ENCODE data around the gene KRTAP16-1.

DNA sequence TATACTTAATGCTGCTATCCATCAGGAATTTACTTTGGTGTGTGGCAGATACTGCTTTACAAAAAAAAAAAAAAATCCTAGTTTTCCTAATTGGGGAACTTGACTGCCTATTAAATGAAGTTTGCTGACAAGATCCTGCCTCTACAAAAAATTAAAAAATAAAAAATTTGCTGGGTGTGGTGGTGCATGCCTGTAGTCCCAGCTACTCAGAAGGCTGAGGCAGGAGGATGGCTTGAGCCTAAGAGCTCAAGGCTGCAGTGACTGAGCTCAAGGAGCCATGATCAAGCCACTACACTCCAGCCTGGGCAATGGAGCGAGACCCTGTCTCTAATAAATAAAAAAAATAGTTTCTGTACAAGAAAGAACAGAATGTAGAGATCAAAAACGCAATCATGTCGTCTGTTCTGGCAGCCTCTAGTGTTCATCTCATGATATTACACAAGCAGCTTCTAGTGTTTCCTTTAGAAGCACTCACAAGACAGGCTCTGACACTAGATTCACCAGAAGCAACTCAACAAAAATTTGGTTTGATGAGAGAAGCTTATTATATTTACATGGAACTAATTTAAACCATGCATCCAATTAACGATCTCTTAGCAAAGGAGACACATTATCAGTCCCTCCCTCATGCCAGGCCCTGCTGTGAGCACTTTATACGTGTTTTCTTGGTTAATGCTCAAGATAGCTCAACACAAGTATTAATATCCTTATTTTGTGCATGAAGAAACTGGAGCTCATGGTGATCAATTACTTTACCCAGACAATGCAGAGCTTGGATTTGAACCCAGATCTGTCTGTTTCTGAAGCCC is 13.2 kb upstream of the KRTAP16-1 start:
- no peak for TF ChIP-seq POLR2AphosphoS5 (IDR thresholded peaks at IDR 0.05; ENCODE audit: low read depth, low read length)
- no peak for TF ChIP-seq TAF1 (IDR thresholded peaks at IDR 0.05; ENCODE audit: borderline replicate concordance, insufficient read depth, low read length)
- TF ChIP-seq SIN3A (IDR thresholded peaks at IDR 0.05; ENCODE audit: borderline replicate concordance, insufficient read depth, low read length), result no peak

All from PFSK-1 (cell line).